Duodenal mucosa (tissue), 2 donors: ENCODE results near the gene SOX18.

ENCODE experiments used
- H3K27ac ChIP-seq: one replicate; pipeline ENCODE4 v1.7.0; 2013; ENCODE audit warnings: low read depth, low read length
- H3K27me3 ChIP-seq, 2 donors: one replicate each; pipeline ENCODE4 v1.7.0; 2013; ENCODE audit warnings: low read length in 2 of 2, control low read depth in 1 of 2; ENCODE audit not compliant: insufficient read depth in 2 of 2, control insufficient read depth in 1 of 2
- H3K36me3 ChIP-seq, 2 donors: one replicate each; pipeline ENCODE4 v1.7.0; 2013; ENCODE audit warnings: low read length in 2 of 2, control low read depth in 1 of 2; ENCODE audit not compliant: insufficient read depth in 2 of 2, control insufficient read depth in 1 of 2
- H3K4me1 ChIP-seq, 2 donors: one replicate each; pipeline ENCODE4 v1.7.0; 2013; ENCODE audit warnings: low read length in 2 of 2, control low read depth in 1 of 2; ENCODE audit not compliant: insufficient read depth in 2 of 2, control insufficient read depth in 1 of 2
- H3K4me3 ChIP-seq, 2 donors: one replicate each; pipeline ENCODE4 v1.7.0; 2013; ENCODE audit warnings: low read length in 2 of 2, low read depth in 1 of 2
- H3K9ac ChIP-seq, 2 donors: one replicate each; pipeline ENCODE4 v1.7.0; 2013; ENCODE audit warnings: low read length in 2 of 2, low read depth in 1 of 2
- H3K9me3 ChIP-seq, 2 donors: one replicate each; pipeline ENCODE4 v1.7.0; 2013; ENCODE audit warnings: low read length in 2 of 2, control low read depth in 1 of 2; ENCODE audit not compliant: control insufficient read depth in 1 of 2

SOX18 gene

GRCh38 chr20:64030371-64031134 lies 18.9 kb downstream of the SOX18 start:
- Histone ChIP-seq H3K9ac (no peak overlapping the region), H3K27ac (no peak overlapping the region), H3K4me1 (peaks cover 0 to 19% of the 10 kb centered on the region in 2 donors), H3K36me3 (peaks cover 65 to 86% of the 10 kb centered on the region in 2 donors), H3K27me3 (peaks cover 4 to 12% of the 10 kb centered on the region in 2 donors), H3K4me3 (no peak overlapping the region), H3K9me3 (no peaks in the 10 kb centered on the region)

DNA sequence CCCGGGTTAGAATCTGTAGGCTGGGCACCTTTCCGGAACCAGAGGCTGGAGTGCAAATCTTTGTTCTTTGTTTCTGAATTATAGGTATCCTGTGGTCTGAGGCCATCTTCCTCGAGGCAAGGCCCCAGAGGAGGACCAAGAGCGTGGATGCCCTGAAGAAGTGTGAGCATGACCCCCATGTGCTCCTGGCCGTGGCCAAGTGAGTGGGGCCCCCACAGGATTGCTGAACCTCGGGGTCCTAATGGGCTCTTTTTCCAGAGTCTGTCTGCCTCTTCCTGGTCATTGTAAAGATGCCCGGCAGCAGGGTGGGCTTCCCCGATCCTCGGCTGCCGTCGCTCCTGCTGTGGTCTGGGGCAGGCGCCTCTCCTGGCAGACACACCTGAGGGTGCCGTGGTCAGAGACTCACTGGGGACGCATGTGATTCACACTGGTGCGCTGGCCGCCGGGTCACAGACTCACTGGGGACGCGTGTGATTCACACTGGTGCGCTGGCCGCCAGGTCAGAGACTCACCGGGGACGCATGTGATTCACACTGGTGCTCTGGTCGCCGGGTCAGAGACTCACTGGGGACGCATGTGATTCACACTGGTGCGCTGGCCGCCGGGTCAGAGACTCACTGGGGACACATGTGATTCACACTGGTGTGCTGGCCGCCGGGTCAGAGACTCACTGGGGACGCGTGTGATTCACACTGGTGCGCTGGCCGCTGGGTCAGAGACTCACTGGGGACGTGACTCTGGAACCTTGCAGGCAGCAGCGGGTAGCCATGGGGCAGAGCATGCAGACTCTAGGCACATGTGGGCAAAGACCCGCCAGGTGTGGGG lies 19.9 kb downstream of the SOX18 start:
- Histone ChIP-seq H3K27ac (no peak overlapping the region), H3K36me3 (peaks cover 76 to 88% of the 10 kb centered on the region in 2 donors), H3K4me3 (no peak overlapping the region), H3K9ac (no peak overlapping the region), H3K9me3 (no peaks in the 10 kb centered on the region), H3K4me1 (peaks cover 3 to 22% of the 10 kb centered on the region in 2 donors), H3K27me3 (peaks cover 4 to 8% of the 10 kb centered on the region in 2 donors)

DNA sequence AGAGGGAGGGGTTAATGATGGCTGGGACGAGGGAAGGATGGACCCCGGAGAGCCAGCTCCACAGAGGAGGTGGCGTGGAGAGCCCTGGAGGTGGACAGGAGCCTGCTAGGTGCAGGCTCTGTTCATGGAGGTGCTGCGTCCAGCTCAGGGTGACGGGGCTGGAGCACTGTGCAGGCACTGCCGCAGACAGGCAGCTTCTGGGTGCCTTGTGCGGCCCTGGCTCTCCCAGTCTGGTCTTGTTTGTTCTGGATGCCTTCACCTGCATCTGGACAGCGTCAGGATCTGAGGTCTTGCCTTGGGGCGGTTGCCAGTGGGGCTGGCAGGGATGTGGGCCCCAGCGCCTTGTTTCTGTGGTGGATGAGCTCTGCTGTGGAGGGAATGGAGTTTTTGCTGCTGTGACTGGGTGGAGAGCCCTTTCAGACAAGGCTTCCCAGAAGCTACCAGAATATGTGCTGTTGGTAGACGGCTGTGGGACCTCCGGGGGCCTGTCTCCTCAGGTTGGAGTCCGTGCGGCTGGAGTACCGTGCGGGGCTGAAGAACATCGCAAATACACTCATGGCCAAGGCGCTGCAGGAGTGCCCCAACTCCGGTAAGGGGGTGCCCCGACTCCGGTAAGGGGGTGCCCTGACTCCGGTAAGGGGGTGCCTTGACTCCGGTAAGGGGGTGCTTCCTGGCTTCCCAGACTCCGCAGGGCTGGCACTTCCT lies 21.3 kb downstream of the SOX18 start:
- no peak overlapping the region for H3K27ac ChIP-seq
- H3K9me3 ChIP-seq, result no peaks in the 10 kb centered on the region
- H3K27me3 ChIP-seq, result peaks cover 2 to 8% of the 10 kb centered on the region in 2 donors
- peaks cover 17 to 29% of the 10 kb centered on the region in 2 donors for H3K4me1 ChIP-seq
- no peak overlapping the region for H3K9ac ChIP-seq
- peaks cover 74 to 91% of the 10 kb centered on the region in 2 donors for H3K36me3 ChIP-seq
- H3K4me3 ChIP-seq, result no peak overlapping the region

GRCh38 chr20:64025826-64026412 lies 23.5 kb downstream of the SOX18 start:
- Histone ChIP-seq H3K9ac (no peak overlapping the region), H3K4me1 (peaks cover 19 to 27% of the 10 kb centered on the region in 2 donors), H3K36me3 (peaks cover 71 to 93% of the 10 kb centered on the region in 2 donors)

DNA sequence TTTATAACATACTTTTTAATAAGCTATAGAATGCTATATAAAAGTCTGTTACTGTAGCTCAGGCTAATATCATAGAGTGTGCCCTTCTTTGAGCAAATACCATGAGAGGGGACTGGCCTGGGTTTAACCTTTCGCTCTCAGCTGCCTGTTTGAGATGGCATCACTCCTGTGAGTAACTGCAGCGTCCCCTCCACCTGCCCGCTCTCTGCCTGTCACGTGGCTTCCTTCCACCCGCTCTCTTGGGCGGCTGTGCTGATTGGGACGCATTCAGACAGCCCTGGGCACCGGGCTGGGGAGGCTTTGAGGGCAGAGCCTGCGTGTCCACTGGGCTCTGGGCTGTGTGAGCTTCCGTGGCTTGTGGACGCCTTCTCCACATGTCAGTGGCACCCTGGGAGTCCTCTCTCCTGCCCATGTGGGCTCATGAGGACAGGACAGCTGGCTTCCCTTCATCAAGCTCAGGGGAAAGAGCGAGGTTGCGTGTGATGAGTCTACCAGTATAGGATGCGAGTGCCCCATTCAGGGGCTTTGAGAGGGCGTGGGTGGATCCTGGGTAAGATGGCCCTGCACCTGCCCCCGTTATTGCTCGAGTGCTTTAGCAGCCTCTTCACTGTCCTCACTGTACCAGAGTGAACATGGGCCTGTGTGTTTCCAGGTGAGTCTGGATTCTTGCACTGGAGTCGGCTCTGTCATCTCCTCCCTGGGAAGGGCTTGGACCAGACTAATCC lies 24.2 kb downstream of the SOX18 start:
- no peak overlapping the region for H3K4me3 ChIP-seq
- H3K36me3 ChIP-seq, result peaks cover 69 to 92% of the 10 kb centered on the region in 2 donors
- no peak overlapping the region for H3K27ac ChIP-seq
- peaks cover 19 to 22% of the 10 kb centered on the region in 2 donors for H3K4me1 ChIP-seq
- H3K27me3 ChIP-seq, result peaks cover 0 to 5% of the 10 kb centered on the region in 2 donors
- no peaks in the 10 kb centered on the region for H3K9me3 ChIP-seq
- no peak overlapping the region for H3K9ac ChIP-seq

More at GRCh38 chr20:64025826-64026412, 23.5 kb downstream of the SOX18 start:
- Histone ChIP-seq H3K4me3 (no peak overlapping the region), H3K9me3 (no peaks in the 10 kb centered on the region), H3K27ac (no peak overlapping the region), H3K27me3 (peaks cover 0 to 5% of the 10 kb centered on the region in 2 donors)

- Histone ChIP-seq H3K4me3 (no peak overlapping the region), H3K36me3 (peaks cover 67 to 90% of the 10 kb centered on the region in 2 donors), H3K27me3 (peaks cover 0 to 5% of the 10 kb centered on the region in 2 donors), H3K9ac (no peak overlapping the region), H3K4me1 (peaks cover 17 to 19% of the 10 kb centered on the region in 2 donors), H3K27ac (no peak overlapping the region), H3K9me3 (no peaks in the 10 kb centered on the region)
These were observed 25.1 kb downstream of the SOX18 start for GRCh38 chr20:64024141-64024990.

GRCh38 chr20:64023361-64024140 lies 25.9 kb downstream of the SOX18 start:
- H3K4me3 ChIP-seq, result no peak overlapping the region
- H3K27ac ChIP-seq, result no peak overlapping the region
- peaks cover 17 to 19% of the 10 kb centered on the region in 2 donors for H3K4me1 ChIP-seq
- no peak overlapping the region for H3K9ac ChIP-seq
- H3K9me3 ChIP-seq, result no peaks in the 10 kb centered on the region
- peaks cover 67 to 91% of the 10 kb centered on the region in 2 donors for H3K36me3 ChIP-seq
- H3K27me3 ChIP-seq, result peaks cover 0 to 5% of the 10 kb centered on the region in 2 donors

DNA sequence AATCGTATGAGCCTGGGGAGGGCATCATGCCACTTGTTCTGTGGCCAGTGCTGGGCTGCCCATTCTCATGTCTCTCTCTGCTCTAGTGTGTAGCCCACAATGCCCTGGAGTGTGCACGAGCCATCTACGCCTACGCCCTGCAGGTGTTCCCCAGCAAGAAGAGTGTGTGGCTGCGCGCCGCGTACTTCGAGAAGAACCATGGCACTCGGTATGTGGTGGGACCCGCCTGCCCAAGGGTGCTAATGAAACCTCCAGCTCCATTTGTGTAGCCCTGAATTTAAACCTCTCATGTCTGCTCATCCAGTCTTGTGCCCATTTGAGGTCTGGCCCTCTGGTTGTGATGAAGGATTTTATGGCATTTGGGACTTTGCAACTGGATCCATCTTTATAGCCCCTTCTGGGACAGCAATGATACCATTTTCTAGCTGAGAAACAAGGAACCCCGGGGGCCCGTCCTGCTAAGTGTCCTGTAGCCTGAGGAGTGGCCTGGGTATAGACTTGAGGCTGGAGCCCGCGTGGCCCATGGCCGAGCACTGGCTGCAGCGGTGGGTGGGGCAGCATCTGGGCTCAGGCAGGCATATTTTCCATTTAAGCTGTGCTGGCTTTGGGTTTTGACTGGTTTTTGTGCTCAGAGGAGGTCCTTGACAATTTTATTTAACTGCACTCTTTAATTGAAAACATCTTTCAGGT lies 26.6 kb downstream of the SOX18 start:
- Histone ChIP-seq H3K27me3 (peaks cover 0 to 5% of the 10 kb centered on the region in 2 donors), H3K27ac (no peak overlapping the region), H3K4me1 (peaks cover 17 to 19% of the 10 kb centered on the region in 2 donors), H3K4me3 (no peak overlapping the region), H3K9me3 (no peaks in the 10 kb centered on the region), H3K36me3 (peaks cover 65 to 91% of the 10 kb centered on the region in 2 donors), H3K9ac (no peak overlapping the region)
